Hypothalamus (tissue), 51 donors: ENCODE data around the gene GORASP1.

ENCODE experiments used
- DNase-seq, 51 donors: peaks; one replicate each; lab custom pipeline; 2025; lab: John Stamatoyannopoulos, UW

GORASP1 gene

DNA sequence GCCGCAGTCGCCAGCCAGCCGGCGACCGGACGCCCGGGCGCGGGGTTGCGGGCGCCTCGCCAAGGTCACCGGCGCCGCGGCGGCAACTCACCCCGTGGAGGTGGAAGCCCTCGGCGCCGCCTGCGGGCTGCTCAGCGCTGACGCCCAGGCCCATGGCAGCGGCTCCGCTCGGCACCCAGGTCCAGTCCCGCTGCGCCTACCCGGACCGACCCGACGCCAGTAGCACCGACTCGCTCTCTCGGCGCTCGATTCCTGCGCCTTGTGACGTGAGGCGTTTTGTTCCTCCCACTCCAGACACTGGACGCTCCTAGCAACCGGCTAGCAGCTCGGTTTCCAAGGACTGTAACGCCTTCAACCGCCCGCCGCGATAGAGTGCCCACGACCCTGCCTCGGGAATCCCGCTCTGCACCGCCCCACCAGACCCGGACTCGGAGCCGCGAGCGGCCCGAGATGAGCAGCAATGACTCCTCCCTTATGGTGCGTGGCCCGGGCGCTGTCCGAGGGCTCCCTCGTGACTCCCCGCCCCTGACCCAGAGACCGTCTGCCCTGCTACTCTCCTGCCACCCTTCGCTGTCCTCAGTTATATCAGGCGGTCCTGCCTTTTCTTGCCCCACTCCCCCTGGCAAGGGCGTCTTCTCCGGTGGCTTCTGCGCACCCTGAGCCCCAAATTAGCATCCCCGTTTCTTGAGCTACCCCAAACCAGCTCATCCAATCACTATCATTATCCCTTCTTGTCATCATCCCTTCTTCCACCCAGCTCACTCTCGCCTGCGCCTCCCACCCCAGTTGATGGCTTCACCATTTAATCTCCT, at the start of gene GORASP1, which contains the start of gene TTC21A:
GORASP1 (minus strand) TSS at position 240 of the 812 bp plus-strand sequence; CDS start at position 154, 86 bp downstream.
TTC21A (plus strand) TSS at position 293 of the 812 bp plus-strand sequence; CDS start at position 451, 158 bp downstream.
- peak; percentile 39 to 94 (median 87) for DNase-seq

DNA sequence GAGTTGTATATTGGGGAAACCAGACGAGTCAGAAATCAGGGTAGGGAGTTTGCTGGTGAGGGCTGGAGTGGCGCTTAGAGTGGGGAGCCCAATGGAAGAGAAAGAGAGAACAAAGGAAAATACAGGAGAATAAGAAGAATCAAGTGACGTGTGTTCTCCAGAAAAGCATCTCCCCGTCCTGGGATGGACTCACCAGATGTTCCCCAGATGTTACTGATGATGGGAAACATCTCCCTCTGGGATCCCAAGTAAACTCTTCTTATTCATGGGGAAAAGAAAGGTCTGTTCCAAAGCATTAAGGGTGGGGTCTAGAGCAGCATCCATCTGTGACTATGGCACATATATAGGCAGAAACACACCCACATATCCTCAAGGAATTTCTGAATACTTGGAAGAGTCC, 49.0 kb upstream of the GORASP1 start:
- DNase-seq: no peak

- peak in 1 of 51 donors; percentile 13 for DNase-seq
These were observed 47.0 kb upstream of the GORASP1 start for GRCh38 chr3:39154280-39155021.

GRCh38 chr3:39153977-39154279, 46.5 kb upstream of the GORASP1 start:
- no peak for DNase-seq

- DNase-seq: peak in 43 of 51 donors; percentile 31 to 88 (median 61)
These were observed 43.6 kb upstream of the GORASP1 start for GRCh38 chr3:39150803-39151631.

DNA sequence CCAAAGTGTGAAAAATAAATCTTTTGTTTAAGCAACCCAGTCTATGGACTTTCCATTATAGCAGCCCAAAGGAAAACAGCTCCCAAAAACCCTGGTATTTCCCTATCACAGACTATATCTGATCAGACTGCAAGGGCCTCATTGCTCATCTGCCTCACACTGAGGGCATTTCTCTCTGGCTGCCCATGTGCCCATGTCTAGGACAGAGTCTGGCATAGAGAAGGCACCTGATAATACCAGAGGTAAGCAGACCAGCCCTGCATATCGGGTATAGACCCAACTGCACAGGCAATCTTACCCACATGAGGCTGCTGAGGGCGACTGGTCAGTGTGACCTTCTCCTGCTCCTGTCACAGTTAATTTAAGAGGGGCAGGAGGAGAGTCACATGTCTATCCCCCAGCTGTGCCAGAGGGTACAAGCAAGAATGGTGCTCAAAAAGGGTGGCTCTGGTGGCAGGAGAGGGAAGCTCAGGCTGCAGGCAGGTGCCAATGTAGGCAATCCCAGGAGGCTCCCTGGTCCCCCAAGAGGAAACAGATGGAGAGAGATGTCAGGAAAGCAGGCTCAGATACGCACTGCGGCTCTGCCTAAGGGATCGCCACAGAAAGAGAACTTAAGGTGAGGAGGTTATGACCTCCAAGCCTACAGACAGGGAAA, 42.8 kb upstream of the GORASP1 start:
- no peak for DNase-seq

- DNase-seq: no peak
These were observed 42.2 kb upstream of the GORASP1 start for GRCh38 chr3:39149498-39150147.

GRCh38 chr3:39149059-39149455, 41.6 kb upstream of the GORASP1 start:
- no peak for DNase-seq

DNA sequence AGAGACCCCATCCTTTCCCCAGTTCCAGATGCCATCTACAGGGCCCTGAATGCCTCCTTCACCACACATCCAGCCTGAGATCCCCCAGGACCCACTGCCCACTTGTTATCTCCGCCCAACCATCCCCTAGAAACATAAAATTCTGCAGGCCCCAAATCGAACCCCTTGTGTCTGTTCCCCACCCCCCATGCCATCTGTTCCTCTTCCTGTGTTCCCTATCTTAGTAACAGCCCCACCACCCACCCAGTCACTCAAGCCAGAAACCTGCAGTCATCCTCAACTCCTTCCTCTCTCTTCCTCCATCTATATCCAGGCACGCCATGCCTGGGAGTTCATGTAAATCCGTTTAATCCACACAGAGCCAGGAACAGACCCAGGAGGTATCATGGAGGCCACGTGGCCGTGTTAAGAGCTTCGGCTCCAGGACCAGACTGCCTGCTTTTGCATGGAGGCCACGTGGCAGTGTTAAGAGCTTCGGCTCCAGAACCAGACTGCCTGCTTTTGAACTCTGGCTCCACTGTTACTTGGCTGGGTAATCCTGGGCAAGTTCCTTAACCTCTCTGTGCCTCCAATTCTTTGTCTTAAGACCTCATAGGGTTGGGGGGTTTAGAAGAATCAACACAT, 41.1 kb upstream of the GORASP1 start:
- peak in 2 of 51 donors; percentile 10 to 49 for DNase-seq

- peak in 3 of 51 donors; percentile 27 to 51 (median 46) for DNase-seq
These were observed 40.4 kb upstream of the GORASP1 start for GRCh38 chr3:39147711-39148434.

GRCh38 chr3:39146611-39147591, 39.5 kb upstream of the GORASP1 start:
- peak in 21 of 51 donors; percentile 26 to 85 (median 47) for DNase-seq

DNA sequence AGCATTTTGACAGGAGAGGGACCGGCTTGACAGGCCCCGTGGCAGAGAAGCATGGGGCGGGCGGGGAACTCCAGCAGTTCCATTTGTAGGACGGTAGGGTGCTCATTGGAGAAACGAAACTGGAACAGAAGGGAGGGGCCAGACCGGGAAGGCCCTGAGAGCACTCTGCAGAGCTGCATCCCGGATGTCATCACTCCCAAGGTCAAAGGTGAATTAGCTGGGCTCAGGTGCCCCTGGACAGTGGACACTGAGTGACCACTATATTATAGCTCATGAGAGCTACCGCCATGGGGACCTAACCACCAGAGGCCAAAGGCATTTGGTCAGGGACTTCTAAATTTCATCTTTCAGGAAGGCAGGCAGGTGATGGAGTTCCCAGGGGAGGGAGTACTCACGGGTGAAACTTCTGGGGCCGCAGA, 38.7 kb upstream of the GORASP1 start:
- peak in 1 of 51 donors; percentile 22 for DNase-seq

GRCh38 chr3:39144748-39145380, 37.4 kb upstream of the GORASP1 start:
- DNase-seq: no peak

GRCh38 chr3:39144095-39144747, 36.8 kb upstream of the GORASP1 start:
- no peak for DNase-seq

GRCh38 chr3:39143051-39143885, 35.8 kb upstream of the GORASP1 start:
- peak in 3 of 51 donors; percentile 20 to 55 (median 25) for DNase-seq
